CD14-positive monocyte (primary cell): ENCODE results near the gene HOXD1. TPM values are rescaled to one million over a fixed set of nuclear protein-coding genes. Genes with fewer than 3 reads are reported as not detected.

Experiments used
- DNase-seq, 3 donors: peaks; one replicate each; pipeline ENCODE4 v3.0.0-alpha.2; 2011 to 2022
- H2AFZ ChIP-seq: 2 replicates; pipeline ENCODE4 v1.6.0; 2012; ENCODE audit warnings: mild to moderate bottlenecking, low read depth, low read length, inconsistent platforms; ENCODE audit not compliant: insufficient read depth, poor library complexity, severe bottlenecking
- H3K27ac ChIP-seq, 2 donors: 1 replicate in 1 of 2; 2 replicates in 1 of 2; pipeline ENCODE4 v1.5.1; 2012 to 2013; ENCODE audit warnings: low read length in 2 of 2, control low read depth in 1 of 2, inconsistent platforms in 1 of 2, low read depth in 1 of 2, mild to moderate bottlenecking in 1 of 2
- H3K27me3 ChIP-seq, 2 donors: one replicate each; pipeline versions ENCODE4 v1.6.0 to v1.6.1; 2011 to 2013; ENCODE audit warnings: low read length in 2 of 2; ENCODE audit not compliant: control insufficient read depth in 2 of 2, insufficient read depth in 2 of 2
- H3K36me3 ChIP-seq, 2 donors: replicated peaks in 1 of 2; 1 replicate in 1 of 2; 2 replicates in 1 of 2; pipeline versions ENCODE4 v1.5.1 to v1.6.1; 2012 to 2013; ENCODE audit warnings: low read length in 2 of 2, control low read depth in 1 of 2, inconsistent platforms in 1 of 2, mild to moderate bottlenecking in 1 of 2; ENCODE audit not compliant: insufficient read depth in 2 of 2, control insufficient read depth in 1 of 2
- H3K4me1 ChIP-seq, 2 donors: 1 replicate in 1 of 2; 2 replicates in 1 of 2; pipeline versions ENCODE4 v1.5.1 to v1.6.1; 2012 to 2013; ENCODE audit warnings: low read length in 2 of 2, control low read depth in 1 of 2, inconsistent platforms in 1 of 2, mild to moderate bottlenecking in 1 of 2, moderate library complexity in 1 of 2; ENCODE audit not compliant: insufficient read depth in 2 of 2, control insufficient read depth in 1 of 2
- H3K4me2 ChIP-seq: replicated peaks from 2 replicates; pipeline ENCODE3; 2012; ENCODE audit warnings: low read length, moderate library complexity, mild to moderate bottlenecking; ENCODE audit not compliant: poor library complexity, severe bottlenecking; ENCODE audit errors: extremely low read depth
- H3K4me3 ChIP-seq, 3 experiments: fragments of 200-600 bp in 1 of 3; sonication (generic) in 1 of 3; replicated peaks in 1 of 3; 1 replicate in 2 of 3; 2 replicates in 1 of 3; pipeline ENCODE4 v1.5.1; 2011 to 2013; ENCODE audit warnings: low read length in 3 of 3, mild to moderate bottlenecking in 3 of 3, control low read depth in 2 of 3, low read depth in 2 of 3, inconsistent platforms in 1 of 3, moderate library complexity in 1 of 3
- H3K79me2 ChIP-seq: 2 replicates; pipeline ENCODE4 v1.6.0; 2012; ENCODE audit warnings: mild to moderate bottlenecking, control low read depth, inconsistent platforms, low read length, moderate library complexity; ENCODE audit not compliant: insufficient read depth
- H3K9ac ChIP-seq: 2 replicates; pipeline ENCODE4 v1.6.0; 2017; ENCODE audit warnings: low read length, mild to moderate bottlenecking; ENCODE audit not compliant: insufficient read depth, poor library complexity, severe bottlenecking
- H3K9me3 ChIP-seq, 2 donors: replicated peaks in 1 of 2; 1 replicate in 1 of 2; 2 replicates in 1 of 2; pipeline versions ENCODE4 v1.5.1 to v1.6.1; 2012 to 2013; ENCODE audit warnings: low read length in 2 of 2, control low read depth in 1 of 2; ENCODE audit not compliant: control insufficient read depth in 1 of 2, insufficient read depth in 1 of 2
- H4K20me1 ChIP-seq: 2 replicates; pipeline ENCODE4 v1.6.0; 2012; ENCODE audit warnings: mild to moderate bottlenecking, low read length, control low read depth, moderate library complexity; ENCODE audit not compliant: insufficient read depth
- H3K27ac Mint-ChIP-seq, 7 donors: one replicate each; pipeline ENCODE4 v1.8.0; 2020; ENCODE audit warnings: mild to moderate bottlenecking in 7 of 7, mixed read lengths in 7 of 7, moderate library complexity in 6 of 7, inconsistent platforms in 2 of 7
- H3K27me3 Mint-ChIP-seq, 3 donors: one replicate each; pipeline ENCODE4 v1.8.0; 2021 to 2022; ENCODE audit warnings: low read depth in 3 of 3, mild to moderate bottlenecking in 3 of 3, mixed read lengths in 3 of 3, moderate library complexity in 3 of 3, inconsistent platforms in 1 of 3
- H3K36me3 Mint-ChIP-seq, 2 donors: one replicate each; pipeline ENCODE4 v1.8.0; 2020; ENCODE audit warnings: mixed read lengths in 2 of 2, inconsistent platforms in 1 of 2, mild to moderate bottlenecking in 1 of 2
- H3K4me1 Mint-ChIP-seq: one replicate; pipeline ENCODE4 v1.8.0; 2020; ENCODE audit warnings: mild to moderate bottlenecking, mixed read lengths
- H3K4me3 Mint-ChIP-seq, 2 donors: one replicate each; pipeline ENCODE4 v1.8.0; 2020; ENCODE audit warnings: mild to moderate bottlenecking in 2 of 2, mixed read lengths in 2 of 2, moderate library complexity in 1 of 2
- H3K9me3 Mint-ChIP-seq, 7 donors: one replicate each; pipeline ENCODE4 v1.8.0; 2020 to 2022; ENCODE audit warnings: mixed read lengths in 7 of 7, mild to moderate bottlenecking in 6 of 7, moderate library complexity in 6 of 7, inconsistent platforms in 2 of 7
- CTCF ChIP-seq: fragments of 200-600 bp; IDR thresholded peaks from one replicate; pipeline ENCODE4 v1.8.0; 2022; ENCODE audit warnings: antibody characterized with exemption, mild to moderate bottlenecking
- WGBS: methylation state at CpG from one replicate; pipeline ENCODE4 v1.1.5; 2013; ENCODE audit warnings: missing lambda C conversion rate; ENCODE audit not compliant: insufficient coverage; 5-methylcytosine and 5-hydroxymethylcytosine counted together
- intact Hi-C, 2 donors: fragments of 100-400 bp; cut with micrococcal nuclease; formaldehyde crosslinking; loops; one replicate each; pipeline versions ENCODE4 v1.15.0 to v1.15.1; 2023
- polyA plus RNA-seq, 3 donors: library from polyadenylated mRNA; depleted of rRNA in 1 of 3; unstranded in 2 of 3; stranded (reverse) in 1 of 3; fragments of 300-500 nt in 2 of 3; fragments of >200 nt in 1 of 3; fragmentation: Illumina TruSeq in 2 of 3; gene quantifications; 1 replicate in 2 of 3; 2 replicates in 1 of 3; pipeline ENCODE4 v1.2.3, GENCODE V29; 2012 to 2021

The HOXD1 gene
- polyA plus RNA-seq, 3 donors: not detected

- Histone ChIP-seq H3K36me3 (no peaks in the 10 kb centered on the region), H3K27ac (no peak overlapping the region), H3K79me2 (no peaks in the 10 kb centered on the region), H3K9ac (no peak overlapping the region), H3K4me3 (no peak overlapping the region), H3K27me3 (peaks cover 89 to 100% of the 10 kb centered on the region in 2 donors), H3K4me1 (no peaks in the 10 kb centered on the region), H3K4me2 (no peak overlapping the region), H2AFZ (no peak overlapping the region), H4K20me1 (no peaks in the 10 kb centered on the region), H3K9me3 (peaks cover 4 to 39% of the 10 kb centered on the region in 2 donors)
- Mint-ChIP-seq H3K27me3 (peaks cover 92 to 100% (median 96%) of the 10 kb centered on the region in 3 donors), H3K4me1 (peaks cover 11% of the 10 kb centered on the region), H3K36me3 (peaks cover 0 to 2% of the 10 kb centered on the region in 2 donors), H3K9me3 (peaks cover 0 to 37% (median 12%) of the 10 kb centered on the region in 7 donors), H3K27ac (no peak overlapping the region), H3K4me3 (peak overlapping the region in 1 of 2 donors; percentile 63)
- DNase-seq: no peak
- intact Hi-C loops: no loop called here
- no peak for TF ChIP-seq CTCF
- 15% methylated on average over 4 of the region's 8 CpGs for WGBS
These were observed 32.1 kb upstream of the HOXD1 start for GRCh38 chr2:176156301-176156806.

- Mint-ChIP-seq H3K4me1 (peaks cover 9% of the 10 kb centered on the region), H3K27ac (no peak within 1 kb of the TSS), H3K9me3 (peaks cover 0 to 36% (median 12%) of the 10 kb centered on the region in 7 donors), H3K36me3 (peaks cover 0 to 1% of the 10 kb centered on the region in 2 donors), H3K4me3 (peak within 1 kb of the TSS in 1 of 2 donors; percentile 75), H3K27me3 (peaks cover 93 to 100% (median 97%) of the 10 kb centered on the region in 3 donors)
- H3K9ac ChIP-seq: no peak within 1 kb of the TSS
- 5% methylated on average over 26 of the region's 48 CpGs for WGBS
- no peaks in the 10 kb centered on the region for H3K4me1 ChIP-seq
- H3K36me3 ChIP-seq: no peaks in the 10 kb centered on the region
- H3K9me3 ChIP-seq: peaks cover 4 to 33% of the 10 kb centered on the region in 2 donors
- no peak for TF ChIP-seq CTCF
- no peak within 1 kb of the TSS for H3K27ac ChIP-seq
- no peak within 1 kb of the TSS for H2AFZ ChIP-seq
- H4K20me1 ChIP-seq: no peaks in the 10 kb centered on the region
- no peak within 1 kb of the TSS for H3K4me3 ChIP-seq
- DNase-seq: no peak
- H3K79me2 ChIP-seq: no peaks in the 10 kb centered on the region
- peaks cover 89 to 100% of the 10 kb centered on the region in 2 donors for H3K27me3 ChIP-seq
- intact Hi-C loops: no loop called here
- H3K4me2 ChIP-seq: no peak within 1 kb of the TSS
These were observed 31.5 kb upstream of the HOXD1 start, which contains the start of gene HOXD3 for GRCh38 chr2:176156807-176157498. Gene HOXD3, plus strand, starts transcription at chr2:176157307. Its CDS starts 11,808 bp downstream, at chr2:176169115.
